Spleen (tissue), 7 donors: ENCODE results near the gene RNF26.
A peak's percentile ranks its signal among the peaks of the same experiment; 100 is the strongest.

Experiments
- POLR2A ChIP-seq, 3 donors: fragments of 450-650 bp; IDR thresholded peaks; one replicate each; pipeline ENCODE4 v1.5.1; 2017; ENCODE audit warnings: antibody characterized with exemption in 3 of 3, mild to moderate bottlenecking in 1 of 3
- POLR2AphosphoS5 ChIP-seq, 3 donors: sonication (generic); formaldehyde crosslinking; IDR thresholded peaks; one replicate each; pipeline ENCODE4 v1.5.1; 2017; ENCODE audit warnings: antibody characterized with exemption in 3 of 3
- TF ChIP-seq, protein P1 (sequence below), 11 experiments: fragments of 200-600 bp in 7 of 11; fragments of 450-650 bp in 4 of 11; sonication (generic) in 4 of 11; IDR thresholded peaks in 8 of 11; conservative IDR thresholded peaks in 3 of 11; 1 replicate in 7 of 11; 2 replicates in 4 of 11; pipeline versions ENCODE4 v1.4.0 to v1.8.0; 2016 to 2021; ENCODE audit warnings: antibody characterized with exemption in 11 of 11, inconsistent platforms in 4 of 11, mild to moderate bottlenecking in 1 of 11
- donor health status: DM: no; HTN: no; CAD: no; lungs with moderate emphysema.
- donor health status: DM: no; HTN: no; CAD: no.
- donor health status: DM: no; HTN: no; CAD: no.

- TF ChIP-seq, protein P1, sequence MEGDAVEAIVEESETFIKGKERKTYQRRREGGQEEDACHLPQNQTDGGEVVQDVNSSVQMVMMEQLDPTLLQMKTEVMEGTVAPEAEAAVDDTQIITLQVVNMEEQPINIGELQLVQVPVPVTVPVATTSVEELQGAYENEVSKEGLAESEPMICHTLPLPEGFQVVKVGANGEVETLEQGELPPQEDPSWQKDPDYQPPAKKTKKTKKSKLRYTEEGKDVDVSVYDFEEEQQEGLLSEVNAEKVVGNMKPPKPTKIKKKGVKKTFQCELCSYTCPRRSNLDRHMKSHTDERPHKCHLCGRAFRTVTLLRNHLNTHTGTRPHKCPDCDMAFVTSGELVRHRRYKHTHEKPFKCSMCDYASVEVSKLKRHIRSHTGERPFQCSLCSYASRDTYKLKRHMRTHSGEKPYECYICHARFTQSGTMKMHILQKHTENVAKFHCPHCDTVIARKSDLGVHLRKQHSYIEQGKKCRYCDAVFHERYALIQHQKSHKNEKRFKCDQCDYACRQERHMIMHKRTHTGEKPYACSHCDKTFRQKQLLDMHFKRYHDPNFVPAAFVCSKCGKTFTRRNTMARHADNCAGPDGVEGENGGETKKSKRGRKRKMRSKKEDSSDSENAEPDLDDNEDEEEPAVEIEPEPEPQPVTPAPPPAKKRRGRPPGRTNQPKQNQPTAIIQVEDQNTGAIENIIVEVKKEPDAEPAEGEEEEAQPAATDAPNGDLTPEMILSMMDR (IDR thresholded peaks at IDR 0.05 in 8 of 11, conservative IDR thresholded peaks at IDR 0.05 in 3 of 11): no peak
- TF ChIP-seq POLR2AphosphoS5 (IDR thresholded peaks at IDR 0.05) (peak in 2 of 3 donors; percentile 34 to 70), POLR2A (IDR thresholded peaks at IDR 0.05) (no peak)
Measured at GRCh38 chr11:119318240-119319135, 15.8 kb upstream of the RNF26 start.
